KOPT-K1 (cell line): Measurements from ENCODE around the gene PDE10A.

Source experiments
- H3K27ac ChIP-seq: fragments of 200-600 bp; sonication (generic); 2 replicates; pipeline ENCODE4 v1.5.1; 2016; ENCODE audit warnings: antibody characterized with exemption, mild to moderate bottlenecking, low read depth, low read length; ENCODE audit not compliant: poor library complexity, severe bottlenecking
- H3K36me3 ChIP-seq: fragments of 200-600 bp; sonication (generic); 2 replicates; pipeline ENCODE4 v1.5.1; 2017; ENCODE audit warnings: antibody characterized with exemption, mild to moderate bottlenecking, low read length, moderate library complexity; ENCODE audit not compliant: insufficient read depth
- H3K9me3 ChIP-seq: fragments of 200-600 bp; sonication (generic); 2 replicates; pipeline ENCODE4 v1.5.1; 2017; ENCODE audit warnings: antibody characterized with exemption, low read length, mild to moderate bottlenecking; ENCODE audit not compliant: insufficient read depth, poor library complexity, severe bottlenecking

The PDE10A gene

DNA sequence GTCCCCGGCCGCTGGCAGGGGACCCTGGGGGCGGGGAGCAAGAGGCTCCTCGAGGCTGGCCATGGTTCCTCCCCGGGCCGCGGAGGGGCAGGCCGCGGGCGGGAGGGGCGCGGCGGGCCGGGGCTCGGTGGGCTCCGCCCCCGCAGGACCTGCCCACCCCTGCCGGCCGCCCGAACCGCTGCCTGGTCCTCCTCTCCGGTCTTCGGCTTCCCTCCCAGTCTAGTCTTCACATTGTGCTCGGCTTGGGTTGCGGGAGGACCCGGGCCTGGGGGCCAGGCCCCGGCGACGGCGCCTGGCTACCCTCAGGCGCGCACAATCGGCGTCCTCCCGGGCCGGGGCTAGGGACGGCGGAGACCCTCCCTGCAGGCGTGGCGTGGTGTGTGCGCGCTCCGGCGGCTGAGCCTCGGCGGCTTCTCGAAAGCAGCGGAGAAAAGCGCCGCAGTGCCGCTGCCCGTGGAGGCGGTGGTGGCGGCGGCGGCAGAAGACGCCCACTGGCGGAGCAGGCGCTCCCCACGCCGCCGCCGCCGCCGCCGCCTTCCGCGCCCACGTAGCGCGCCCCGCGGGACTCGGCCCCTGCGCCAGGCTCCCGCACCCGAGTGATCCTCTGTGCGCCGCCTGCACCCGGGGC, at the start of gene PDE10A:
PDE10A (minus strand) TSS at position 493 of the 628 bp plus-strand sequence; CDS start at position 63, 430 bp downstream.
- Histone ChIP-seq H3K9me3 (peaks cover 17% of the 10 kb centered on the region), H3K27ac (no peak within 1 kb of the TSS), H3K36me3 (no peaks in the 10 kb centered on the region)

DNA sequence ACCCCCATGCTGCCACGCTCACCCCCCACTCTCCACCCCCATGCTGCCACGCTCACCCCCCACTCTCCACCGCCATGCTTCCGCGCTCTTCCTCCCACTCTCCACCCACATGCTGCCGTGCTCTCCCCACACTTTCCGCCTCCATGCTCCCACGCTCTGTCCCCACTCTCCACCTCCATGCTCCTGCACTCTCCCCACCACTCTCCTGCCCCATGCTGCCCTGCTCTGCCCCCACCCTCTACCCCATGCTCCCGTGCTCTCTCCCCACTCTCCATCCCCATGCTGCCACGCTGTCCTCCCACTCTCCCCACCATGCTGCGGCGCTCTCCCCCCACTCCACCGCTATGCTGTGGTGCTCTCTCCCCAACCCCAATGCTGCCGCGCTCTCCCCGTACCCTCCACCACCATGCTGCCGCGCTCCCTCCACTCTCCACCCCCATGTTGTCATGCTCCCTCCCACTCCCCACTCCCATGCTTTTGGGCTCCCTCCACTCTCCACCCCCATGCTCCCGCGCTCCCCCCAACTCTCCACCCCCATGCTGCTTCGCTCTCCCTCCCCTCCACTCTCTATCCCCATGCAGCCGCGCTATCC, 46.0 kb upstream of the PDE10A start:
- no peaks in the 10 kb centered on the region for H3K9me3 ChIP-seq
- H3K27ac ChIP-seq, result no peak overlapping the region
- no peaks in the 10 kb centered on the region for H3K36me3 ChIP-seq

DNA sequence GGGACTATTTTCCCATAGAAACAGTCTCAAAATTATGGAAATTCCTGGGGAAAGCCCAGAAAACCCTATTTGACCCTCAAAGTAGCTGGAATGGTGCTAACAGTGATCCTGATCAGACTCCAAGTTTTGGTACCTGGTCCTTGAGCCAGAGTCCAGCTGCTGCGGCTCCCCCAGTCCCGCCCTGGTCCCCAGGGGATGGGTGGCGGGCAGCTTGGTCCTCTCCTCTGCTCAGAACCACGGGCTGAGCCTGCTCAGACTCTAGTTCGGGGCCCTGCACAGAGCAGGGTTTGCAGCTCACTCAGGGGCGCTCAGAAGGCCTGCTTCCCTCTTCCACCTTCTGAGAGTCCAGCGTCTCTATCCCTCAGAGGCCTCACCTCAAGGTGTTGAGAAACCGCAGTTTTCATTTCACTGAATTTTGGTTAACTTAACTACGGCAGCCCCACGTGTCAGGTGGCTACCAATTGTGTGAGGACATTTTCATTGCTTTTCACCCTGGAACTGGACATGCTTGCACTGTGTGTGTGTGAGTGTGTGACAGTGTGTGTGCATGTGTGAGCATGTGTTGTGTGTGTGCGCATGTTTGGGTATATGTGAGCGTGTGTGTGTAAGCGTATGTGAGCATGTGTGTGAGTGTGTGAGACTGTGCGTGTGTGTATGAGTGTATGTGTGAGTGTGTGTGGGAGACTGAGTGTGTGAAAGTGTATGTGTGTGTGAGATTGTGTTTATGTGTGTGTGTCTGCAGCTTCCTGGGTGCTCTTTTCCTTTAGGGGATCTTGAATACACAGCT, 44.2 kb upstream of the PDE10A start:
- Histone ChIP-seq H3K27ac (no peak overlapping the region), H3K9me3 (no peaks in the 10 kb centered on the region)

DNA sequence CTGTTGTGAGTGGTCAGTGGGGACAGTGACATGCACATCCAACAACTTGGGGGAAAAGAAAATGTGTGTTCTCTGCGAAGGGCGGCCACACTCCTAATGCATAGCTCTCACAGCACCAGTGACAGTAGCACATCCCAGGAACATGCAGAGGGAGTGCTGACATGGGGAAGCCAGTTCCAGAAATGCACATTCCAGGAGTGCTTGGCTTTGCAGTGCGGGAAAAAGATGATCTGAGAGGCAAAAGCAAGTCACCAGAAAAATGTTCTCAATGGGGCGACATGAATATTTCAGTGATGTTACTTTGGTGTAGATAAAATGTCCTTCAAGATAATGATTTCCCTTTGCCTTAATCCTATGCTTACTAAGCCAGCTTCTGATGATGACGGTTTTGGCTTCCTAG, 42.9 kb upstream of the PDE10A start:
- H3K36me3 ChIP-seq, result no peaks in the 10 kb centered on the region
- H3K9me3 ChIP-seq, result no peaks in the 10 kb centered on the region
- no peak overlapping the region for H3K27ac ChIP-seq

More for the DNA sequence above, 44.2 kb upstream of the PDE10A start:
- no peaks in the 10 kb centered on the region for H3K36me3 ChIP-seq

DNA sequence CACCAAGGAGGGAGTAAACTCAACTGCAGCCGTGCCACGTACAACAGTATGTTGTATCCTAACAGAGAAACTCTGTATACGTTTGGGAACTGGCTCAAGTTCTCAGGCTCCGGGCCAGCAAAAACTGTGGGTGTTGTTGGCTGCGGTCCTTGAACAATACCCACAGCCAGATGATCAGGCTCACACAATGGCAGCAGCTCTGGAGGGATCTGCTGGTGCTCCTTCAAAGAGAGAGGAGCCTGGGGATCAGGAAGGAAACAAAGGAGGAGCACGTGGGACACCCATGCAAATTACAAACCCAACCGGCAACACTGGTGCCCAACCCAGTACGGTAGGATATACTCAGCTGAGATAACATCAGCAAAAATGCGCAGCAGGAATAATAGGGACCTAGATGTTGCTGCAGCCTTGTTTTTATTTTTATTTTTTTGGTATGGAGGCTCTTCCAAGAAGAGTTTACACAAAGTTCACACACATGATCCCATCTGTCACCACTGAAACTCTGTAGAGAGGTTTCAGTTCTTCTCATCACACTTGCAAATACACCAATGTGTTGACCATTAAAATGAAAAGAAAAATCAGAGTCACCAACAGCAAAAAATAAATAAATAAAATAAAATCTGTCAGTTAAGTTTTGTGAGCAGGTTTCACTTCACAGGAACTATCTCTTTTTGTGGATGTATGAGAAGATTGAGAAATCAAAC, 41.2 kb upstream of the PDE10A start:
- no peaks in the 10 kb centered on the region for H3K36me3 ChIP-seq
- no peak overlapping the region for H3K27ac ChIP-seq
- H3K9me3 ChIP-seq, result no peaks in the 10 kb centered on the region

DNA sequence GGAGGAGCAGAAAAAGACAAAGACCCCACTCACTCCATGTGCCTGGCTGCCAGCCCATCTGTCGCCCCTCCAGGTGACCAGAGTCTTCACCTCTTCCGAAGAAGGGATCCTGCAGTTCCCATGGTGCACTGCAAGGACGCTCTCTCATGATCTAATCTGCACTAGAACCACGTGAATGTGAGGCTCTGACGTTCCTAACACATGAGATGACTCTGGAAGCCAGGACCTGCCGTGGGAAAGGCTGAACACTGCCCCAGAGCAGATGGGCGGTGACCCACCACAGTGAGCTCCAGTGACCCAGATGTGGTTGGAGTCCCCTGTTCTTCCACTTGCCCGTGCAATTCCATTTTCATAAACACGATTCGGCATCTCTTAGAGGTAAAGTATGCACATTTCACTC, 39.6 kb upstream of the PDE10A start:
- Histone ChIP-seq H3K36me3 (no peaks in the 10 kb centered on the region), H3K27ac (no peak overlapping the region), H3K9me3 (no peaks in the 10 kb centered on the region)

DNA sequence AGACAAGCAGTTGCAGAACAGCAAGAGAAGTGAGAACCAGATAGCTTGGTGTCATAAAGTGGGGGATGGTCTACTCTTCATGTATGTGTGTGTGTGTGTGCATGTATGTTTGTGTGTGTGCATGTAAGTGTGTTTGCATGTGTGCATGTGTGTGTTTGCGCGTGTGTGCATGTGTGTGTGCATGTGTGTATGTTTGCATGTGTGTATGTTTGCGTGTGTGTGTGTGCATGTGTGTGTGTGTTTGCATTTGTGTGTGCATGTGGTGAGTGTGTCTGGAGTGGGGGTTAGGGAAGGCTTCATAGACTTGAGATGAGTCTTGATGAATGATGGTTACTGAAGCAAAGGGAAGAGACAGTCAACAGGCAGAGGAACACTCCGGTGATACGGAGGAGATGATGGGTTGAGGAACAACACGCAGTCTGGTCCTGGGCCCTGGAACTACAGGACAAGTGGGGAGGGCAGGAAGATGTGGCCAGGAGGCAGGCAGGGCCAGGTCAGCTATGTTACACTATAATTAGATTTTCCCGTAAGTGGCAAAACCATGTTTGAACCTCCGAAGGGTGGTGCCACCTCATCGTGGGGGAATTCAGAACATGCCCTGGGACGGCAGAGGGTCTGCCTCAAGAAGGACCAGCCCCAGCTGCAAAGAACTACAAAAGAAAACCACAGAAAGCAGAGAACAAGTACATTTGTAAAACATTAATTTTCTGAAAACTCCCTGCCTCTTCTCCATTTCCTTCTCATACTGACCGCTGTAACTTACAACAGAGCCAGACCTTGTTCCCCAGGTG, 38.7 kb upstream of the PDE10A start:
- Histone ChIP-seq H3K27ac (no peak overlapping the region), H3K9me3 (no peaks in the 10 kb centered on the region), H3K36me3 (no peaks in the 10 kb centered on the region)

DNA sequence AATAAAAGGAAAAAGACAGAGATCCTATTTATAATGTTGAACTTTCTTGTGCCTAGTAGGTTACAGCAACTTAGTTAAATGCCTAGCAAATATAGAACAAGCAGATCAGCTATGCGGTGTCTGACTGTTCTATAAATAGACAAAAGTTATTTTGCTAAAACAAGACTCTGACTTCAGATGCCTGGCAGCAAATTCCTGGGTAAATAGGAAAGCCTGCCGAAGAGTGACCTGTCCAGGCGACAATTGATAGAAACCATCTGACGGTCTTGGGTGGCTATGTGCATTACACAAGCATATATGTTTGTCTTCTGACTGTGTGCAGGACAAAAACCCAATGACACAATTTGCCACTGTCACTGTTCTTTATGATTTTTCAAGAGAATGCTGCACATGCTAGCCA, 38.0 kb upstream of the PDE10A start:
- no peaks in the 10 kb centered on the region for H3K36me3 ChIP-seq

DNA sequence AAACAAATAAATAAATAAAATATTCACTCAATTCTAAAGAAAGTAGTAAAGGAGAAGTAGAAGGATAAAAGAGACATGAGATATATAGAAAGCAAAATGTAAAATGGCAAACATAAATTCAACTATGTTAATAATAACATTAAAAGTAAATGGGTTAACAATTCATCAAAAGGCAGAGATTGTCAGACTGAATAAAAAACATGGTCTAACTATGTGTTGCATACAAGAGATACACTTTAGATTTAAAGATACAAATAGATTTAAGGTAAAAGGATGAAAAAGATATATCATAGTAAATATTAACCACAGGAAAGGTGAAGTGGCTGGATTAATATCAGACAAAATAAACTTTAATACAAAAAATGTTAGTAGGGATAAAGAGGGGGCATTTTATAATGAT, 35.8 kb upstream of the PDE10A start:
- Histone ChIP-seq H3K27ac (no peak overlapping the region), H3K9me3 (no peaks in the 10 kb centered on the region), H3K36me3 (no peaks in the 10 kb centered on the region)

More for the DNA sequence above, 38.0 kb upstream of the PDE10A start:
- no peak overlapping the region for H3K27ac ChIP-seq
- no peaks in the 10 kb centered on the region for H3K9me3 ChIP-seq

DNA sequence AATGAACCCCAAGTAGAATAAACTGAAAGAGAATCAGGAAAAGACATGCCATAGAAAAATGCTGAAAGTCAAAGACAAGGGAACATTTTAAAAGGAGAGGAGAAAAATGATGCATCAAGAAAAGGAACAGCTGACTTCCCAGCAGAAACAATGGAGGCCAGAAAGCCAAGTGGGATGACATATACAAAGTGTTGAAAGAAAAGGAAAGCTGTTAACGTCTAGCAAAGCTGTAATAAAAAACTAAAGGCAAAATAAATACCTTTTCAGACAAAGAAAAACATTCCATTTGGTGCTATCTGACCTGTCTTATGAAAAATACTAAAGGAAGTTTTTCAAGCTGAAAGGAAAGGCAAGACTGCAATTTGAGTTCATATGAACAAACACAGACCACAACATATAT, 34.1 kb upstream of the PDE10A start:
- H3K27ac ChIP-seq, result no peak overlapping the region
- no peaks in the 10 kb centered on the region for H3K9me3 ChIP-seq
- H3K36me3 ChIP-seq, result no peaks in the 10 kb centered on the region

DNA sequence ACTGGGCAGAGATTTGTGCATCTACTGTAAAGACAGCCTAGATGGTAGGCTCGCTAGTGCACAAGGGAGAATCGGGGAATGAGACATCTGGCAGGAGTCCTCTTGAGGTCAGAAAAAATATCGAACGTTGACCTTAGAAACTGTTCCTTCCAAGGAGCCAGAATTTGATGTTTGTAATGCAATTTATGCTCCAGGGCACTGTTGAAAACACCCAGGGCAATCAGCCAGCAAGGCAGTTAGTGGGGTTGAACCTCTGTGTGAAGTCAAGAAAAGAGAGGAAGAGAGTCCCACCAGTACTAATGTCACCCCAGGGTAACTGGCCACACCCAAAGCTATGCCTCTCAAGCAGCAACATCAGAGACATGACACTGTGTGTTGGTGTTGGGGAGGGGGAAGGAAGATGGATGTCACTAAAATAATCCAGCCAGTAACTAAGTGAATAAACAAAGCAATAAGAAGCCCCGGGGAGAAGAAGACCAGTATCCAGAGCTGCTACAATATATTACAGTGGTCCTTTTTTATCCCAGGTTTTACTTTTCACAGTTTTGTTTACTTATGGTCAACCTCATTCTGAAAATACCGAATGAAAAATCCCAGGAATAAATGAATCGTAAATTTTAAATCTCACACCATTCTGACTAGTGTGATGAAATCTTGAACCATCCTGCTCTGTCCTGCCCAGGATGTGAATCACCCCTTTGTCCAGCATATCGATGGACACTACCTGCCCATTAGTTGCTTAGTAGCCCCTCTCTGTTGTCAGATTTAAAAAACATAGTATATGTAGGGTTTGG, 32.9 kb upstream of the PDE10A start:
- no peaks in the 10 kb centered on the region for H3K9me3 ChIP-seq
- no peak overlapping the region for H3K27ac ChIP-seq
- no peaks in the 10 kb centered on the region for H3K36me3 ChIP-seq

DNA sequence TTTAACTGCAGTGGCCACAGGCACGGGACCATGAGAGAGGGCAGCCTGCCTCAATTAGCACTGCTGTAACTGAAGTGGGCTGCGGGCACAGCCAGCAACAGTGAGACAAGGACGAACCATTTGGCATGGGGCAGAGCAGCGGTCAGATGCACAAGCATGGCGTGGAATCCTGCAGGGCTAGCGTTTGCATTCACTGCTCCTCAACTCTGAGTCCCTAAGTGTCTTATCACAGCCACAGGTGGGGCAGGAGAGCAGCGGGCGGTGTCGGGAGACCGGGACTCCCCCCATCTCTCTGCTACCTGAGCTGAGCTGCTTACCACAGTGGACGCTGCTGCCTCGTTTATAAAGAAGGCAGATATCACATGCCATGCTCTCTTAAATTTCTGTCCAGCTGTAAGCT, 31.3 kb upstream of the PDE10A start:
- Histone ChIP-seq H3K27ac (no peak overlapping the region), H3K36me3 (no peaks in the 10 kb centered on the region), H3K9me3 (no peaks in the 10 kb centered on the region)

DNA sequence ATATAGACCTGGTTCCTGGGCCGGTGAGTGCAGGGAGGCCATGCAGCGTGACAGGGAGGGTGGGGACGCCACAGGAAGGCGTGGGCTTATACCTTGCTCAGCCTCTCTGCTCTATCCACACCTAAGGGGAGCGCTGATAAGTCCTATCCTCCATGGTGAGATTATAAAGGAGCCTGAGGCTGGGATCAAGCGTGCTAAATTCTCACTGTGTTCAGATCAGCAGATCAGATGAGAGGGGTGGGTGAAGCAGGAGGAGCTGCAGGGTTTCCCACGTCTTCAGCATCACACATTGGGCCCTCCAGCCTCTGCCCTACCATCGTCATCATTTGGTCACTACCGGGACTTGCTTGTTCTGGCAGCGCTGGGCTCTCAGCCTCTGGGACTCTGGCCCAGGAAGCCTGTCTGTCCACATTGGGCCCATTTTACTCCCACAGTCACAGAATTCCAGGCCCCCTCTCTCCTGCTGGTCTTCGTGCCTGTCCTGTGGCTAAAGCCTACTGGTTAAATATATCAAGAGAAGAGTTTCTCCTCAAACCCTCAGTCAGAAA, 29.1 kb upstream of the PDE10A start:
- H3K27ac ChIP-seq, result no peak overlapping the region
- H3K9me3 ChIP-seq, result no peaks in the 10 kb centered on the region
- no peaks in the 10 kb centered on the region for H3K36me3 ChIP-seq

DNA sequence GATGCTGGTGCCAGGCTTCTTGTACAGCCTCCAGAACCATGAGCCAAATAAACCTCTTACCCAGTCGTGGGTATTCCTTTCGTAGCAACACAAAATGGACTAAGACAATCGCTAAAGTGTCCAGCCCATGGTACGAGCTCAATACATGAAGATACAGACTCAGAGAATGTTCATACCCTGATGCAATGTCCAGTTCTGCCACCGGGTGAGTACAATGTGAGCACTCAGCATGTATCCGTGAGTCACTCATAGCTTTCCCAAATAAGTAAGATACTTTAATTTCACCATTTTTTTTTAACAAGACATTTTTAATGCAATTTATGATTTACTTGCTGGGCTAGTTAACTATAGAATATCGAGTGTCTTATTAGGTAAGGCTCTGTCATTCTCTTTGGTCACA, 26.7 kb upstream of the PDE10A start:
- no peaks in the 10 kb centered on the region for H3K36me3 ChIP-seq
- no peak overlapping the region for H3K27ac ChIP-seq
- no peaks in the 10 kb centered on the region for H3K9me3 ChIP-seq
